ENCODE results near the gene STH. TPM values are rescaled to one million over a fixed set of nuclear protein-coding genes. Genes with fewer than 3 reads are reported as not detected.

STH gene
- total and polyA plus RNA-seq, 2 of the 4 experiments (the other 2 are of a cell fraction) = not detected

DNA sequence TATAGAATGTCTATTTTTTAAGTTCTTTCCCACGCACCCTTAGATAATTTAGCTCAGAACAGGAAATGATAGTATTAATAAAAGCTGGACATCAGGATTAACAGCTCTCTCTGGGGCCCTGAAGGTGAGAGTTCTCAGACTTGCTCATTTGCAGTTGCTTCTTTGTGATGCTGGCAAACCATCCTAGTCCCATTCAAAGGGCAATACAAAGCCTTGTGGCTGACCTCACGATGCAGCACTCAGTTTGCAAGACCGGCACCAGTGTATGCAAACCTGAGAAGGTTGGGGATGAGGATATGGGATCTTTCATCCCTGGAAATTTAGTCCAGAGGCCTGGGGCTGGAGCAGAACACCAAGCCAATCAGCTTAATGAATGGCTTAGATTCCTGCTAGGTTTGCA, 29.3 kb downstream of the STH start:
- Histone ChIP-seq H3K79me1 (ENCODE audit: low read depth in 1 of 2, low read length in 2 of 2) (peaks cover 0 to 29% of the 10 kb centered on the region in 2 experiments; a peak in 2 of 4 replicates), H3K14ac (replicated peaks; ENCODE audit: low read depth, low read length) (no peak overlapping the region), H4K91ac (ENCODE audit: insufficient read depth, low read depth, low read length) (no peak overlapping the region), H3K9ac (ENCODE audit: low read depth, low read length) (no peak overlapping the region), H3K9me3 (ENCODE audit: control insufficient read depth, insufficient read depth, low read length) (no peaks in the 10 kb centered on the region), H4K20me1 (ENCODE audit: insufficient read depth, low read length) (peaks cover 12% of the 10 kb centered on the region), H2BK5ac (ENCODE audit: low read depth, low read length, poor library complexity, severe bottlenecking) (no peak overlapping the region), H2BK15ac (ENCODE audit: low read depth, low read length) (no peak overlapping the region), H3K27ac (ENCODE audit: insufficient read depth, low read length) (no peak overlapping the region), H3K4me3 (ENCODE audit: insufficient read depth, low read depth, low read length) (no peak overlapping the region), H3K27me3 (ENCODE audit: control insufficient read depth, insufficient read depth, low read length) (no peaks in the 10 kb centered on the region), H2BK120ac (ENCODE audit: low read depth, low read length) (no peak overlapping the region), H2AK9ac (replicated peaks; ENCODE audit: low read depth, low read length, poor library complexity) (no peak overlapping the region), H4K5ac (ENCODE audit: low read depth, low read length) (no peak overlapping the region), H3K9me1 (ENCODE audit: insufficient read depth, low read length) (peaks cover 19% of the 10 kb centered on the region), H3K56ac (ENCODE audit: extremely low read depth, insufficient read depth, low read length) (no peak overlapping the region), H3K36me3 (ENCODE audit: control insufficient read depth, insufficient read depth, low read length) (peaks cover 52% of the 10 kb centered on the region), H3K4me2 (ENCODE audit: low read depth, low read length) (no peak overlapping the region), H2AK5ac (ENCODE audit: low read depth, low read length) (no peak overlapping the region), H4K8ac (ENCODE audit: low read depth in 2 of 2, low read length in 2 of 2) (no peak overlapping the region), H2BK20ac (ENCODE audit: low read depth, low read length) (no peak overlapping the region), H3K18ac (ENCODE audit: low read depth, low read length) (no peak overlapping the region), H3K4me1 (ENCODE audit: control insufficient read depth, insufficient read depth, low read length) (no peaks in the 10 kb centered on the region), H3K4ac (ENCODE audit: low read depth, low read length) (no peak overlapping the region), H2AFZ (replicated peaks; ENCODE audit: low read length, poor library complexity) (no peak overlapping the region), H3K23ac (ENCODE audit: low read depth, low read length) (no peak overlapping the region)
- ATAC-seq (ENCODE audit: low read depth) (no peak), DNase-seq (no peak)
- TF ChIP-seq MAZ (IDR thresholded peaks at IDR 0.05; ENCODE audit: borderline replicate concordance, low read depth, low read length) (no peak), POLR2A (IDR thresholded peaks at IDR 0.05; ENCODE audit: low read depth, low read length) (no peak), RFX5 (IDR thresholded peaks at IDR 0.05; ENCODE audit: low read depth, low read length) (no peak)
- no TSS peak for BruUV-seq (replicated peaks)
- CTCF ChIA-PET = no interaction called here
- WGBS, 2 experiments (ENCODE audit: extremely low coverage in 2 of 2, insufficient read length in 1 of 2) = no CpG with 5 or more reads among the region's 3 CpGs
- POLR2A ChIA-PET (ENCODE audit: unreplicated experiment) = no interaction called here
- dilution Hi-C loops (cut with HindIII; ENCODE audit: low sequenced_read_pairs, unreplicated experiment) (no loop called here), in situ Hi-C loops (cut with MboI; ENCODE audit: low sequenced_read_pairs) (no loop called here), intact Hi-C loops (cut with micrococcal nuclease) (no loop called here)

Data from IMR-90 (cell line).